HEK293 (cell line): ENCODE results near the gene PANK3.

Experiments used
- CTCF ChIA-PET: fragments of 350-600 bp; formaldehyde crosslinking; extraction: SDS; loops from one replicate; lab custom pipeline; 2021; ENCODE audit warnings: antibody characterized with exemption; lab: Yijun Ruan, JAX
- POLR2A ChIA-PET: fragments of 300-600 bp; formaldehyde crosslinking; extraction: SDS; loops from one replicate; lab custom pipeline; 2020; ENCODE audit warnings: antibody characterized with exemption, inconsistent platforms; lab: Yijun Ruan, JAX
- H3K27ac ChIP-seq: fragments of 200-500 bp; sonication (Bioruptor generic); 2 replicates; pipeline ENCODE4 v1.5.1; 2014; ENCODE audit warnings: low read depth, low read length, control low read depth, inconsistent platforms; ENCODE audit errors: extremely low read depth
- H3K36me3 ChIP-seq, 2 experiments: fragments of 200-500 bp in 1 of 2; sonication (Bioruptor generic) in 1 of 2; 1 replicate in 1 of 2; 2 replicates in 1 of 2; pipeline ENCODE4 v1.5.1; 2014 to 2017; ENCODE audit warnings: inconsistent platforms in 2 of 2, low read length in 2 of 2; ENCODE audit not compliant: control insufficient read depth in 2 of 2, insufficient read depth in 1 of 2
- H3K4me1 ChIP-seq: fragments of 200-500 bp; sonication (Bioruptor generic); 2 replicates; pipeline ENCODE4 v1.5.1; 2014; ENCODE audit warnings: mild to moderate bottlenecking, low read length, inconsistent platforms; ENCODE audit not compliant: control insufficient read depth, insufficient read depth
- H3K4me3 ChIP-seq: 2 replicates; pipeline ENCODE4 v1.5.1; 2011; ENCODE audit warnings: low read depth, mild to moderate bottlenecking, control low read depth, low read length, moderate library complexity
- H3K9me3 ChIP-seq: fragments of 200-500 bp; sonication (Bioruptor generic); 2 replicates; pipeline ENCODE4 v1.5.1; 2014; ENCODE audit warnings: low read depth, low read length, inconsistent platforms; ENCODE audit not compliant: control insufficient read depth, insufficient read depth
- CTCF ChIP-seq: fragments of 450-650 bp; formaldehyde crosslinking; IDR thresholded peaks from 2 replicates; pipeline ENCODE4 v1.5.1; 2016; ENCODE audit warnings: missing biosample characterization, missing genetic modification characterization
- HOXD13 ChIP-seq: sonication (generic); formaldehyde crosslinking; IDR thresholded peaks from 2 replicates; pipeline ENCODE4 v1.8.0; 2022; ENCODE audit warnings: missing genetic modification reagents, borderline replicate concordance
- SP7 ChIP-seq: fragments of 450-650 bp; formaldehyde crosslinking; IDR thresholded peaks from 2 replicates; pipeline ENCODE4 v1.5.1; 2016; ENCODE audit warnings: missing biosample characterization, missing genetic modification characterization
- YY1 ChIP-seq: fragments of 450-650 bp; formaldehyde crosslinking; IDR thresholded peaks from 2 replicates; pipeline ENCODE4 v1.5.1; 2018; ENCODE audit warnings: missing biosample characterization, missing genetic modification characterization
- ZBTB11 ChIP-seq: fragments of 450-650 bp; formaldehyde crosslinking; conservative IDR thresholded peaks from 2 replicates; pipeline ENCODE4 v1.5.1; 2016; ENCODE audit warnings: low read depth, missing biosample characterization, missing genetic modification characterization
- ZNF19 ChIP-seq: fragments of 450-650 bp; formaldehyde crosslinking; IDR thresholded peaks from 2 replicates; pipeline ENCODE4; 2016; ENCODE audit warnings: missing biosample characterization, missing genetic modification characterization, low read depth
- ZNF211 ChIP-seq: fragments of 450-650 bp; formaldehyde crosslinking; IDR thresholded peaks from 2 replicates; pipeline ENCODE4 v1.5.1; 2016; ENCODE audit warnings: low read depth, missing biosample characterization, missing genetic modification characterization
- ZNF239 ChIP-seq: fragments of 450-650 bp; formaldehyde crosslinking; IDR thresholded peaks from 2 replicates; pipeline ENCODE4 v1.5.1; 2016; ENCODE audit warnings: missing biosample characterization, missing genetic modification characterization
- ZNF26 ChIP-seq: fragments of 450-650 bp; formaldehyde crosslinking; IDR thresholded peaks from 2 replicates; pipeline ENCODE4 v1.5.1; 2016; ENCODE audit warnings: missing biosample characterization, missing genetic modification characterization
- ZNF280C ChIP-seq: fragments of 450-650 bp; formaldehyde crosslinking; IDR thresholded peaks from 2 replicates; pipeline ENCODE4 v1.5.1; 2016; ENCODE audit warnings: missing biosample characterization, missing genetic modification characterization
- ZNF311 ChIP-seq: fragments of 450-650 bp; formaldehyde crosslinking; IDR thresholded peaks from 2 replicates; pipeline ENCODE4 v1.5.1; 2017; ENCODE audit warnings: missing biosample characterization, missing genetic modification characterization, borderline replicate concordance
- ZNF394 ChIP-seq: fragments of 450-650 bp; formaldehyde crosslinking; IDR thresholded peaks from 2 replicates; pipeline ENCODE4 v1.5.1; 2016; ENCODE audit warnings: missing biosample characterization, missing genetic modification characterization, mild to moderate bottlenecking, moderate library complexity, borderline replicate concordance
- ZNF639 ChIP-seq: fragments of 450-650 bp; formaldehyde crosslinking; IDR thresholded peaks from 2 replicates; pipeline ENCODE4 v1.5.1; 2016; ENCODE audit warnings: missing biosample characterization, missing genetic modification characterization
- ZNF677 ChIP-seq: fragments of 450-650 bp; IDR thresholded peaks from 2 replicates; pipeline ENCODE4 v1.5.0; 2018; ENCODE audit warnings: missing biosample characterization, mild to moderate bottlenecking, missing genetic modification characterization, moderate library complexity
- ZNF704 ChIP-seq: fragments of 450-650 bp; formaldehyde crosslinking; IDR thresholded peaks from 2 replicates; pipeline ENCODE4 v1.5.1; 2016; ENCODE audit warnings: missing biosample characterization, missing genetic modification characterization
- ZNF837 ChIP-seq: fragments of 450-650 bp; formaldehyde crosslinking; IDR thresholded peaks from 2 replicates; pipeline ENCODE4 v1.5.1; 2016; ENCODE audit warnings: missing biosample characterization, missing genetic modification characterization
- ZSCAN16 ChIP-seq: fragments of 450-650 bp; formaldehyde crosslinking; IDR thresholded peaks from 2 replicates; pipeline ENCODE4 v1.5.1; 2016; ENCODE audit warnings: missing biosample characterization, missing genetic modification characterization
- ZSCAN23 ChIP-seq: fragments of 450-650 bp; formaldehyde crosslinking; IDR thresholded peaks from 2 replicates; pipeline ENCODE4 v1.5.1; 2016; ENCODE audit warnings: missing biosample characterization, missing genetic modification characterization
- ZSCAN4 ChIP-seq: fragments of 450-650 bp; formaldehyde crosslinking; IDR thresholded peaks from 2 replicates; pipeline ENCODE4 v1.5.1; 2017; ENCODE audit warnings: missing biosample characterization, missing genetic modification characterization

The PANK3 gene

GRCh38 chr5:168585119-168585856 is 6.1 kb upstream of the PANK3 start:
- Histone ChIP-seq H3K4me1 (no peaks in the 10 kb centered on the region), H3K9me3 (no peaks in the 10 kb centered on the region), H3K36me3 (no peaks in the 10 kb centered on the region), H3K4me3 (no peak overlapping the region), H3K27ac (no peak overlapping the region)
- ChIA-PET POLR2A (no interaction called here), CTCF (interaction anchor here (1.3 kb wide), 1 partner anchor 10 kb away, joined by 3 read pairs; no protein-coding TSS in a partner anchor)
- TF ChIP-seq ZSCAN4 (tag by site-specific recombination) (peak; percentile 94), ZSCAN16 (tag by site-specific recombination) (no peak)

GRCh38 chr5:168583742-168584482 is 4.7 kb upstream of the PANK3 start:
- ChIA-PET CTCF (no interaction called here), POLR2A (no interaction called here)
- Histone ChIP-seq H3K27ac (no peak overlapping the region), H3K9me3 (no peaks in the 10 kb centered on the region), H3K4me3 (no peak overlapping the region), H3K4me1 (no peaks in the 10 kb centered on the region), H3K36me3 (no peaks in the 10 kb centered on the region)
- no peak for TF ChIP-seq ZNF311
- TF ChIP-seq ZSCAN23 (tag by site-specific recombination): no peak
- TF ChIP-seq SP7 (tag by site-specific recombination): no peak
- no peak for TF ChIP-seq YY1 (tag by site-specific recombination)
- TF ChIP-seq ZNF239: no peak
- no peak for TF ChIP-seq ZNF280C
- TF ChIP-seq ZNF394 (tag by site-specific recombination): no peak
- TF ChIP-seq ZNF19 (tag by site-specific recombination): no peak
- no peak for TF ChIP-seq HOXD13 (CRISPR knock-in tag)
- TF ChIP-seq ZNF677: no peak
- TF ChIP-seq ZNF837 (tag by site-specific recombination): no peak
- no peak for TF ChIP-seq ZNF639 (tag by site-specific recombination)
- TF ChIP-seq CTCF (tag by site-specific recombination): no peak
- TF ChIP-seq ZNF211: no peak
- TF ChIP-seq ZNF26: no peak
- no peak for TF ChIP-seq ZBTB11 (tag by site-specific recombination)
- TF ChIP-seq ZNF704 (tag by site-specific recombination): no peak
